Loucy (cell line): ENCODE data around the gene CRAT.

Experiments used
- H2AFZ ChIP-seq: fragments of 200-600 bp; sonication (generic); 2 replicates; pipeline ENCODE4 v1.6.0; 2016; ENCODE audit warnings: antibody characterized with exemption, mild to moderate bottlenecking, low read length, moderate library complexity
- H3F3A ChIP-seq: fragments of 200-600 bp; 2 replicates; pipeline ENCODE4 v1.6.0; 2016; ENCODE audit warnings: antibody characterized with exemption, low read depth, mild to moderate bottlenecking
- H3K27me3 ChIP-seq: fragments of 200-600 bp; sonication (generic); 2 replicates; pipeline ENCODE4 v1.6.1; 2014; ENCODE audit warnings: low read length, mild to moderate bottlenecking; ENCODE audit not compliant: insufficient read depth, poor library complexity, severe bottlenecking
- H3K36me3 ChIP-seq: fragments of 200-600 bp; sonication (generic); 2 replicates; pipeline ENCODE4 v1.6.1; 2016; ENCODE audit warnings: low read length; ENCODE audit not compliant: insufficient read depth
- H3K4me1 ChIP-seq: fragments of 200-600 bp; sonication (generic); 2 replicates; pipeline ENCODE4 v1.5.1; 2014; ENCODE audit warnings: low read length, mild to moderate bottlenecking; ENCODE audit not compliant: insufficient read depth, poor library complexity, severe bottlenecking
- H3K4me2 ChIP-seq: fragments of 200-600 bp; sonication (generic); 2 replicates; pipeline ENCODE4 v1.6.0; 2014; ENCODE audit warnings: antibody characterized with exemption, low read length, low read depth, mild to moderate bottlenecking; ENCODE audit not compliant: poor library complexity, severe bottlenecking
- H3K4me3 ChIP-seq: fragments of 200-600 bp; sonication (generic); 2 replicates; pipeline ENCODE4 v1.5.1; 2014; ENCODE audit warnings: low read length, mild to moderate bottlenecking, mixed read lengths; ENCODE audit not compliant: poor library complexity, severe bottlenecking
- H3K79me2 ChIP-seq: fragments of 200-600 bp; sonication (generic); 2 replicates; pipeline ENCODE4 v1.6.1; 2014; ENCODE audit warnings: low read length; ENCODE audit not compliant: insufficient read depth
- H3K9ac ChIP-seq: fragments of 200-600 bp; sonication (generic); 2 replicates; pipeline ENCODE4 v1.6.0; 2014; ENCODE audit warnings: mild to moderate bottlenecking, low read depth, low read length, moderate library complexity; ENCODE audit not compliant: poor library complexity, severe bottlenecking
- H3K9me2 ChIP-seq: fragments of 200-600 bp; sonication (generic); replicated peaks from 2 replicates; pipeline ENCODE4 v1.6.1; 2016; ENCODE audit warnings: low read depth, low read length, mixed read lengths
- H3K9me3 ChIP-seq: fragments of 200-600 bp; sonication (generic); 2 replicates; pipeline ENCODE4 v1.6.1; 2014; ENCODE audit warnings: mild to moderate bottlenecking, antibody characterized with exemption, low read length, low read depth; ENCODE audit not compliant: insufficient read depth
- H4K20me1 ChIP-seq: fragments of 200-600 bp; sonication (generic); 2 replicates; pipeline ENCODE4 v1.6.0; 2014; ENCODE audit warnings: antibody characterized with exemption, low read length, mild to moderate bottlenecking; ENCODE audit not compliant: insufficient read depth, poor library complexity, severe bottlenecking
- CTCF ChIP-seq: fragments of 200-600 bp; sonication (generic); conservative IDR thresholded peaks from 2 replicates; pipeline ENCODE4 v1.5.1; 2014; ENCODE audit warnings: mild to moderate bottlenecking, antibody characterized with exemption, low read length
- EZH2phosphoT487 ChIP-seq: fragments of 200-600 bp; IDR thresholded peaks from 2 replicates; pipeline ENCODE4 v1.6.1; 2018; ENCODE audit warnings: antibody characterized with exemption, mild to moderate bottlenecking, moderate library complexity, borderline replicate concordance

The CRAT gene

GRCh38 chr9:129137292-129138143 is 26.9 kb upstream of the CRAT start:
- Histone ChIP-seq H3K27me3 (no peaks in the 10 kb centered on the region), H3K4me2 (no peak overlapping the region), H3F3A (0 out of 2 replicates have a peak, but pooled peaks cover 3% of the 10 kb centered on the region), H3K4me3 (no peak overlapping the region), H3K36me3 (peaks cover 24% of the 10 kb centered on the region; the same call in 1 of the 2 replicates), H3K4me1 (peaks cover 24% of the 10 kb centered on the region), H4K20me1 (no peaks in the 10 kb centered on the region), H3K9me3 (no peaks in the 10 kb centered on the region), H2AFZ (no peak overlapping the region), H3K79me2 (peaks cover 9% of the 10 kb centered on the region), H3K9me2 (no peaks in the 10 kb centered on the region), H3K9ac (no peak overlapping the region)
- TF ChIP-seq EZH2phosphoT487 (no peak), CTCF (no peak)

- H3K4me3 ChIP-seq = no peak overlapping the region
- 0 out of 2 replicates have a peak, but pooled peaks cover 3% of the 10 kb centered on the region for H3F3A ChIP-seq
- H3K27me3 ChIP-seq = no peaks in the 10 kb centered on the region
- H3K4me2 ChIP-seq = no peak overlapping the region
- H3K9me3 ChIP-seq = no peaks in the 10 kb centered on the region
- H3K79me2 ChIP-seq = peaks cover under 1% of the 10 kb centered on the region; the same call in 1 of the 2 replicates
- peaks cover 17% of the 10 kb centered on the region for H3K4me1 ChIP-seq
- H2AFZ ChIP-seq = no peak overlapping the region
- no peak overlapping the region for H3K9ac ChIP-seq
- H4K20me1 ChIP-seq = no peaks in the 10 kb centered on the region
- H3K9me2 ChIP-seq = no peaks in the 10 kb centered on the region
- TF ChIP-seq CTCF = no peak
- no peak for TF ChIP-seq EZH2phosphoT487
- peaks cover 24% of the 10 kb centered on the region; the same call in 1 of the 2 replicates for H3K36me3 ChIP-seq
Measured at GRCh38 chr9:129136446-129137035, 25.9 kb upstream of the CRAT start.

- Histone ChIP-seq H3K27me3 (no peaks in the 10 kb centered on the region), H3K79me2 (no peaks in the 10 kb centered on the region), H2AFZ (no peak overlapping the region), H3F3A (0 out of 2 replicates have a peak, but pooled peaks cover 3% of the 10 kb centered on the region), H3K4me3 (no peak overlapping the region), H3K36me3 (peaks cover 35% of the 10 kb centered on the region; the same call in 1 of the 2 replicates), H3K9ac (no peak overlapping the region), H3K4me1 (peaks cover 9% of the 10 kb centered on the region), H3K9me2 (no peaks in the 10 kb centered on the region), H3K9me3 (no peaks in the 10 kb centered on the region), H3K4me2 (no peak overlapping the region), H4K20me1 (no peaks in the 10 kb centered on the region)
- no peak for TF ChIP-seq EZH2phosphoT487
- TF ChIP-seq CTCF = no peak
Measured at GRCh38 chr9:129135476-129135875, 24.9 kb upstream of the CRAT start.
